Measurements from ENCODE around the gene SSUH2.
"Not testable (repeated sequence)": the region's sequence is repeated elsewhere in the genome, so short reads cannot be mapped to it uniquely, and the experiment has no call there.

The SSUH2 gene

GRCh38 chr3:8589880-8590556 is 54.6 kb downstream of the SSUH2 start:
- Histone ChIP-seq H3K4me1 (ENCODE audit: insufficient read depth, low read length) (no peaks in the 10 kb centered on the region), H3K9me3 (ENCODE audit: low read length) (no peaks in the 10 kb centered on the region), H3K36me3 (ENCODE audit: insufficient read depth, low read length) (no peaks in the 10 kb centered on the region), H3K4me3 (ENCODE audit: low read length) (no peak overlapping the region), H2AFZ (ENCODE audit: low read depth, low read length) (no peak overlapping the region), H3K27me3 (ENCODE audit: insufficient read depth, low read length) (no peaks in the 10 kb centered on the region)

GRCh38 chr3:8584661-8585060 is 59.9 kb downstream of the SSUH2 start:
- Histone ChIP-seq H3K9me3 (ENCODE audit: low read length) (no peaks in the 10 kb centered on the region), H2AFZ (ENCODE audit: low read depth, low read length) (no peak overlapping the region), H3K4me1 (ENCODE audit: insufficient read depth, low read length) (no peaks in the 10 kb centered on the region), H3K36me3 (ENCODE audit: insufficient read depth, low read length) (no peaks in the 10 kb centered on the region), H3K27me3 (ENCODE audit: insufficient read depth, low read length) (no peaks in the 10 kb centered on the region), H3K4me3 (ENCODE audit: low read length) (no peak overlapping the region)

DNA sequence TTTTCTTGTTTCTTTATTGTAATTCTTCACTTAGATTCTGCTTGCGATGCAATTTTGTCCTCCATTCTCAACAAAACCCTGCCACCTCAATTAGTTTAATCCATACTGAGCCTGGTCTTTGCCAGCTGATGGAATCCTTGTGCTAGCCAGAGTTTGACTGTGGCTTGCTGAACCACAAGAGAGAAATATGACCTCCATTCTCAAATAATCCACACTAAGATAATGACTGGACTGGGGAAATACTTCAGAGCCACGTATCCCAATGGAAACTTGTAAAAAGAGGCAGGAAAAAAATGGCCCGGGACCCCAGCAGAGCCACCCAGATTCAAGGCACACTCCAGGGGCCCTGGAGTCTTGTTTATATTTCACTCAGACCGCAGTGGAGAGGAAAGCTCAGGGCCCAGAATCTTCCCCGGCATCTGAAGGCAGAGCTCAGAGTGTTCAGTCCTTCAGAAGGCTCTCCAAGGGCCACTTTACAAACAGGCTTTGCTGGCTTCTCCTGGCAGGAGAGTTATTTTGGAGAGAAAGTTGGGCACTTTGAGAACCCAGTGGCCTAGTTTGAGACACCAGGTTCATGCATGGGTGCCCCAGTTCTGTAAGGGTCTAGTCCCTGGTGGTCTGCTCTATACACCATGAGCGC is 62.7 kb downstream of the SSUH2 start:
- Histone ChIP-seq H2AFZ (ENCODE audit: low read depth, low read length) (no peak overlapping the region), H3K4me1 (ENCODE audit: insufficient read depth, low read length) (no peaks in the 10 kb centered on the region), H3K4me3 (ENCODE audit: low read length) (no peak overlapping the region), H3K9me3 (ENCODE audit: low read length) (no peaks in the 10 kb centered on the region), H3K27me3 (ENCODE audit: insufficient read depth, low read length) (no peaks in the 10 kb centered on the region), H3K36me3 (ENCODE audit: insufficient read depth, low read length) (no peaks in the 10 kb centered on the region)

- H2AFZ ChIP-seq (ENCODE audit: low read depth, low read length) = no peak overlapping the region
- H3K4me3 ChIP-seq (ENCODE audit: low read length) = no peak overlapping the region
- H3K9me3 ChIP-seq (ENCODE audit: low read length) = no peaks in the 10 kb centered on the region
- no peaks in the 10 kb centered on the region for H3K4me1 ChIP-seq (ENCODE audit: insufficient read depth, low read length)
- no peaks in the 10 kb centered on the region for H3K27me3 ChIP-seq (ENCODE audit: insufficient read depth, low read length)
- no peaks in the 10 kb centered on the region for H3K36me3 ChIP-seq (ENCODE audit: insufficient read depth, low read length)
Observed at GRCh38 chr3:8581373-8581772, 63.2 kb downstream of the SSUH2 start.

DNA sequence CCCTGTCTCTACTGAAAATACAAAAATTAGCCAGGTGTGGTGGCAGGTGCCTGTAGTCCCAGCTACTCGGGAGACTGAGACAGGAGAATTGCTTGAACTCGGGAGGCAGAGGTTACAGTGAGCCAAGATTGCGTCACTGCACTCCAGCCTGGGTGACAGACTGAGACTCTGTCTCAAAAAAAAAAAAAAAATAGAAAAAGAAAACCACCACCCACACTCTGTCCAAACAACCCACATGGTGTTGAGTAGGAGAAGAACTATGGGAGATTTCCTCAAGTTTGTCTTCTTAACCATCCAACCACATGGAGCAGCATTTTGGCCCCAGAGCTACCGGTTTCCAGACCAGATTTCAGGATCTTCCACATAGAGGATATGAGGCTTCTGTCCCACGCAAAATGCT is 64.2 kb downstream of the SSUH2 start:
- H3K36me3 ChIP-seq (ENCODE audit: insufficient read depth, low read length); H3K4me1 ChIP-seq (ENCODE audit: insufficient read depth, low read length); H3K9me3 ChIP-seq (ENCODE audit: low read length); H3K4me3 ChIP-seq (ENCODE audit: low read length); H2AFZ ChIP-seq (ENCODE audit: low read depth, low read length); H3K27me3 ChIP-seq (ENCODE audit: insufficient read depth, low read length): not testable (repeated sequence)

DNA sequence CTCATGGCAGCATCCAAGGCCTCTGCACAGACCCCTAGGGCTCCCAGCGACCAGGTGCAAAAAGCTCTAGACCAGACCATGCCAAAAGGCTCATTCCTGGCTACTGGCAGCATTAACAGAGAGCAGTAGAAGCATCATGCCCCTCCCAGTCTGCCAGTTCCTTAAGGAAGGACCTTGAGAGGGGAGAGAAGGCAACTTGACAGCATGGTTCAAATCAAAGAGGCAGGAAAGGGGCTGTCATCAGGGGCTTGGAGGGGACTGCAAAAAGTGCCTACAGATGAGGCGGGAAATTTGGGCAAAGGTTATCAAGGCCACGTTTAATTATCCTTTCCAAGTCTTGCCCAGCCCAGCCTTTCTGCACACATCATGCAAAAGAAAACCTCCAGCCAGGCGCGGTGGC is 64.7 kb downstream of the SSUH2 start:
- Histone ChIP-seq H3K4me1 (ENCODE audit: insufficient read depth, low read length) (no peaks in the 10 kb centered on the region), H3K9me3 (ENCODE audit: low read length) (no peaks in the 10 kb centered on the region), H3K27me3 (ENCODE audit: insufficient read depth, low read length) (no peaks in the 10 kb centered on the region), H2AFZ (ENCODE audit: low read depth, low read length) (no peak overlapping the region), H3K4me3 (ENCODE audit: low read length) (no peak overlapping the region), H3K36me3 (ENCODE audit: insufficient read depth, low read length) (no peaks in the 10 kb centered on the region)

DNA sequence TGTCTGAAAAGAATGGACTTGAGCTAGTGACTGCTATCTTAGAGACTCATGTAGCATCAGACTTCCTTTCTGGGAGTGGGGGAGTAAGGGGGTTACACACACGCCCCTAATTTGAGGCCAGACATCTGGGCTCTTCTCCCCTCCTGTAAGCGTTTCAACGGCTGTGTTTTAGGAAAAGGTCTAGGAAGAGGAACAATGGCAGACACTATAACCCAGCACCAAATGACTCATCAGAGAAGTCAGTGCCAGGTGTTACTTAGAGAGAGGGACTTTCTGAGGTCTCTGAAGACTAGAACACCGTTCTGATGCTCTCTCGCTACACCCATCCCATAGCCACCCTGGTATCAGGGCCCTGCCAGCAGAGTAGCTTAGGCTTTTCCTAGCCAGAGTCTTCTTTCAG is 65.5 kb downstream of the SSUH2 start:
- Histone ChIP-seq H3K27me3 (ENCODE audit: insufficient read depth, low read length) (no peaks in the 10 kb centered on the region), H3K36me3 (ENCODE audit: insufficient read depth, low read length) (no peaks in the 10 kb centered on the region), H3K4me3 (ENCODE audit: low read length) (no peak overlapping the region), H3K4me1 (ENCODE audit: insufficient read depth, low read length) (no peaks in the 10 kb centered on the region), H2AFZ (ENCODE audit: low read depth, low read length) (no peak overlapping the region), H3K9me3 (ENCODE audit: low read length) (no peaks in the 10 kb centered on the region)

- Histone ChIP-seq H2AFZ (ENCODE audit: low read depth, low read length) (no peak overlapping the region), H3K9me3 (ENCODE audit: low read length) (no peaks in the 10 kb centered on the region), H3K4me1 (ENCODE audit: insufficient read depth, low read length) (no peaks in the 10 kb centered on the region), H3K36me3 (ENCODE audit: insufficient read depth, low read length) (no peaks in the 10 kb centered on the region), H3K27me3 (ENCODE audit: insufficient read depth, low read length) (no peaks in the 10 kb centered on the region), H3K4me3 (ENCODE audit: low read length) (no peak overlapping the region)
Observed at GRCh38 chr3:8578282-8578681, 66.3 kb downstream of the SSUH2 start.

- Histone ChIP-seq H2AFZ (ENCODE audit: low read depth, low read length) (no peak overlapping the region), H3K27me3 (ENCODE audit: insufficient read depth, low read length) (no peaks in the 10 kb centered on the region), H3K9me3 (ENCODE audit: low read length) (no peaks in the 10 kb centered on the region)
Observed at GRCh38 chr3:8576841-8577571, 67.6 kb downstream of the SSUH2 start.

DNA sequence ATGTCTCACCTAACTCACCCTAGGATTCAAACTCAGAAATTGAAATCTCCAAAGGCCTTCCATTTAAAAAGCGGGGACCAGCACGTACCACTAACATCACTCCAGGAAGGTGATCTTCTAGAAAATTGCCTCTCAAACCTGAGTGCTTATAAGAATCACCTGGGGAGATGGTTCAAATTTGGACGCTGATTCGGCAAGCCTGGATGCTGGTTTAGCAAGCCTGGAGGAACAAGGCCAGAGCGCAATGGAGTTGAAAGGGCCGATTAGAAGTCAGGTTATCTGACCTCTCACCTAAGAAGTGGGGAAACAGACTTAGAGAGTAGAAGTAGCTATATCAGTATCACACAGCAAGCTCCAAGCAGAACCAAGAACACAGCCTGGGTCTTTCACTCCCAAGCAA is 68.2 kb downstream of the SSUH2 start:
- H3K4me3 ChIP-seq (ENCODE audit: low read length) = no peak overlapping the region
- H3K4me1 ChIP-seq (ENCODE audit: insufficient read depth, low read length) = peaks cover 6% of the 10 kb centered on the region
- no peaks in the 10 kb centered on the region for H3K36me3 ChIP-seq (ENCODE audit: insufficient read depth, low read length)
- no peaks in the 10 kb centered on the region for H3K9me3 ChIP-seq (ENCODE audit: low read length)
- no peak overlapping the region for H2AFZ ChIP-seq (ENCODE audit: low read depth, low read length)
- no peaks in the 10 kb centered on the region for H3K27me3 ChIP-seq (ENCODE audit: insufficient read depth, low read length)

More at GRCh38 chr3:8576841-8577571, 67.6 kb downstream of the SSUH2 start:
- H3K4me3 ChIP-seq (ENCODE audit: low read length) = no peak overlapping the region
- no peaks in the 10 kb centered on the region for H3K36me3 ChIP-seq (ENCODE audit: insufficient read depth, low read length)
- H3K4me1 ChIP-seq (ENCODE audit: insufficient read depth, low read length) = no peaks in the 10 kb centered on the region

- Histone ChIP-seq H3K4me1 (ENCODE audit: insufficient read depth, low read length) (peaks cover 7% of the 10 kb centered on the region), H3K36me3 (ENCODE audit: insufficient read depth, low read length) (no peaks in the 10 kb centered on the region), H3K27me3 (ENCODE audit: insufficient read depth, low read length) (no peaks in the 10 kb centered on the region), H3K4me3 (ENCODE audit: low read length) (no peak overlapping the region), H2AFZ (ENCODE audit: low read depth, low read length) (no peak overlapping the region), H3K9me3 (ENCODE audit: low read length) (no peaks in the 10 kb centered on the region)
Observed at GRCh38 chr3:8575364-8576104, 69.1 kb downstream of the SSUH2 start.

- Histone ChIP-seq H3K4me3 (ENCODE audit: low read length) (no peak overlapping the region), H3K27me3 (ENCODE audit: insufficient read depth, low read length) (no peaks in the 10 kb centered on the region), H3K9me3 (ENCODE audit: low read length) (no peaks in the 10 kb centered on the region), H3K4me1 (ENCODE audit: insufficient read depth, low read length) (peaks cover 7% of the 10 kb centered on the region), H3K36me3 (ENCODE audit: insufficient read depth, low read length) (no peaks in the 10 kb centered on the region), H2AFZ (ENCODE audit: low read depth, low read length) (no peak overlapping the region)
Observed at GRCh38 chr3:8574670-8575322, 69.8 kb downstream of the SSUH2 start.

All from neuron (in vitro differentiated cells).